Left hindlimb (tissue), 1 donor: ENCODE measurements around the gene DOCK9.

Experiments
- DNase-seq: peaks from one replicate; pipeline ENCODE4 v3.0.0-alpha.2; 2018

The DOCK9 gene

GRCh38 chr13:98997011-98997730 is 19.3 kb upstream of the DOCK9 start:
- DNase-seq, result no peak

GRCh38 chr13:98996046-98996445 is 18.2 kb upstream of the DOCK9 start:
- no peak for DNase-seq

GRCh38 chr13:98994896-98995295 is 17.0 kb upstream of the DOCK9 start:
- DNase-seq, result no peak

- DNase-seq, result no peak
Measured at GRCh38 chr13:98994080-98994479, 16.2 kb upstream of the DOCK9 start.

GRCh38 chr13:98992355-98992754 is 14.5 kb upstream of the DOCK9 start:
- no peak for DNase-seq

- DNase-seq, result no peak
Measured at GRCh38 chr13:98990701-98991100, 12.8 kb upstream of the DOCK9 start.

GRCh38 chr13:98989469-98990235 is 11.8 kb upstream of the DOCK9 start:
- DNase-seq, result no peak

GRCh38 chr13:98988780-98989179 is 10.9 kb upstream of the DOCK9 start:
- DNase-seq, result no peak

GRCh38 chr13:98988277-98988676 is 10.4 kb upstream of the DOCK9 start:
- DNase-seq, result no peak

- DNase-seq, result no peak
Measured at GRCh38 chr13:98987275-98987674, 9.4 kb upstream of the DOCK9 start.

- no peak for DNase-seq
Measured at GRCh38 chr13:98986226-98986846, 8.5 kb upstream of the DOCK9 start.

- no peak for DNase-seq
Measured at GRCh38 chr13:98985591-98985990, 7.7 kb upstream of the DOCK9 start.

- no peak for DNase-seq
Measured at GRCh38 chr13:98984983-98985382, 7.1 kb upstream of the DOCK9 start.

- no peak for DNase-seq
Measured at GRCh38 chr13:98984118-98984517, 6.3 kb upstream of the DOCK9 start.

- DNase-seq, result no peak
Measured at GRCh38 chr13:98983182-98983581, 5.3 kb upstream of the DOCK9 start.

GRCh38 chr13:98981369-98982080 is 3.7 kb upstream of the DOCK9 start:
- no peak for DNase-seq

- no peak for DNase-seq
Measured at GRCh38 chr13:98979012-98979660, 1.3 kb upstream of the DOCK9 start.

- DNase-seq, result no peak
Measured at GRCh38 chr13:98978280-98978679, 416 bp upstream of the DOCK9 start.

- no peak for DNase-seq
Measured at GRCh38 chr13:98976941-98977340, 923 bp downstream of the DOCK9 start.

GRCh38 chr13:98976338-98976737 is 1.5 kb downstream of the DOCK9 start:
- DNase-seq, result no peak

GRCh38 chr13:98975822-98976261 is 2.0 kb downstream of the DOCK9 start:
- no peak for DNase-seq

GRCh38 chr13:98974053-98974452 is 3.8 kb downstream of the DOCK9 start:
- DNase-seq, result no peak

GRCh38 chr13:98972627-98973026 is 5.2 kb downstream of the DOCK9 start:
- DNase-seq, result no peak
